Measurements from ENCODE around the gene CDSN. TPM values are rescaled to one million over a fixed set of nuclear protein-coding genes. Genes with fewer than 3 reads are reported as not detected.
"Not testable (repeated sequence)": the region's sequence is repeated elsewhere in the genome, so short reads cannot be mapped to it uniquely, and the experiment has no call there.

CDSN gene
- not detected for polyA plus RNA-seq (ENCODE audit: insufficient read length in 4 of 4)

GRCh38 chr6:31120151-31120915 lies at the start of gene CDSN:
CDSN (minus strand) TSS chr6:31120446; CDS start chr6:31120419, 27 bp downstream.
- DNase-seq (ENCODE audit: low read depth in 4 of 4, low spot score in 2 of 4), result no peak

GRCh38 chr6:31169123-31169857 lies 49.0 kb upstream of the CDSN start:
- no peak for DNase-seq (ENCODE audit: low read depth in 4 of 4, low spot score in 2 of 4)

GRCh38 chr6:31168606-31169005 lies 48.4 kb upstream of the CDSN start:
- DNase-seq (ENCODE audit: low read depth in 4 of 4, low spot score in 2 of 4), result no peak

- DNase-seq (ENCODE audit: low read depth in 4 of 4, low spot score in 2 of 4), result no peak
These were observed 45.7 kb upstream of the CDSN start for GRCh38 chr6:31165986-31166385.

GRCh38 chr6:31165064-31165832 lies 45.0 kb upstream of the CDSN start:
- DNase-seq (ENCODE audit: low read depth in 4 of 4, low spot score in 2 of 4), result not testable (repeated sequence)

- not testable (repeated sequence) for DNase-seq (ENCODE audit: low read depth in 4 of 4, low spot score in 2 of 4)
These were observed 44.3 kb upstream of the CDSN start for GRCh38 chr6:31164475-31165063.

- DNase-seq (ENCODE audit: low read depth in 4 of 4, low spot score in 2 of 4), result no peak
These were observed 43.7 kb upstream of the CDSN start for GRCh38 chr6:31163922-31164321.

- no peak for DNase-seq (ENCODE audit: low read depth in 4 of 4, low spot score in 2 of 4)
These were observed 42.4 kb upstream of the CDSN start for GRCh38 chr6:31162463-31163165.

- DNase-seq (ENCODE audit: low read depth in 4 of 4, low spot score in 2 of 4), result no peak
These were observed 41.2 kb upstream of the CDSN start for GRCh38 chr6:31161216-31162126.

- no peak for DNase-seq (ENCODE audit: low read depth in 4 of 4, low spot score in 2 of 4)
These were observed 38.9 kb upstream of the CDSN start for GRCh38 chr6:31158863-31159855.

GRCh38 chr6:31158140-31158862 lies 38.1 kb upstream of the CDSN start, which contains the start of gene TCF19:
TCF19 (plus strand) TSS chr6:31158589; CDS start chr6:31159470, 881 bp downstream.
- DNase-seq (ENCODE audit: low read depth in 4 of 4, low spot score in 2 of 4), result peak; percentile 97 to 99 (median 99)

- no peak for DNase-seq (ENCODE audit: low read depth in 4 of 4, low spot score in 2 of 4)
These were observed 37.4 kb upstream of the CDSN start, which contains the start of gene CCHCR1 for GRCh38 chr6:31157513-31158139. CCHCR1 (minus strand) TSS chr6:31157802; CDS start chr6:31157600, 202 bp downstream.

GRCh38 chr6:31156641-31157040 lies 36.4 kb upstream of the CDSN start:
- DNase-seq (ENCODE audit: low read depth in 4 of 4, low spot score in 2 of 4), result no peak

GRCh38 chr6:31154436-31154835 lies 34.2 kb upstream of the CDSN start:
- DNase-seq (ENCODE audit: low read depth in 4 of 4, low spot score in 2 of 4), result no peak

GRCh38 chr6:31152781-31153180 lies 32.5 kb upstream of the CDSN start:
- DNase-seq (ENCODE audit: low read depth in 4 of 4, low spot score in 2 of 4), result no peak

- no peak for DNase-seq (ENCODE audit: low read depth in 4 of 4, low spot score in 2 of 4)
These were observed 29.7 kb upstream of the CDSN start for GRCh38 chr6:31149827-31150447.

Measured in left renal cortex interstitium (tissue), 4 donors.